Measurements from ENCODE around the gene CERCAM. TPM values are rescaled to one million over a fixed set of nuclear protein-coding genes. Genes with fewer than 3 reads are reported as not detected.

Gene CERCAM, protein sequence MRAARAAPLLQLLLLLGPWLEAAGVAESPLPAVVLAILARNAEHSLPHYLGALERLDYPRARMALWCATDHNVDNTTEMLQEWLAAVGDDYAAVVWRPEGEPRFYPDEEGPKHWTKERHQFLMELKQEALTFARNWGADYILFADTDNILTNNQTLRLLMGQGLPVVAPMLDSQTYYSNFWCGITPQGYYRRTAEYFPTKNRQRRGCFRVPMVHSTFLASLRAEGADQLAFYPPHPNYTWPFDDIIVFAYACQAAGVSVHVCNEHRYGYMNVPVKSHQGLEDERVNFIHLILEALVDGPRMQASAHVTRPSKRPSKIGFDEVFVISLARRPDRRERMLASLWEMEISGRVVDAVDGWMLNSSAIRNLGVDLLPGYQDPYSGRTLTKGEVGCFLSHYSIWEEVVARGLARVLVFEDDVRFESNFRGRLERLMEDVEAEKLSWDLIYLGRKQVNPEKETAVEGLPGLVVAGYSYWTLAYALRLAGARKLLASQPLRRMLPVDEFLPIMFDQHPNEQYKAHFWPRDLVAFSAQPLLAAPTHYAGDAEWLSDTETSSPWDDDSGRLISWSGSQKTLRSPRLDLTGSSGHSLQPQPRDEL
- total RNA-seq (10 to 100 TPM; 27.5 to 32.5 TPM), polyA plus RNA-seq (ENCODE audit: insufficient read length in 2 of 2) (10 to 100 TPM; 48.6 to 74.1 TPM)
- long read RNA-seq, donor 1, transcript CERCAM-201 (13 exons, 2,685 nt) = major isoform, 10 of 10 reads
- long read RNA-seq, donor 1, partial matches to known transcripts = 0 of 10 reads
- long read RNA-seq, donor 1, other reads (novel, unspliced or antisense) = 0 of 10 reads
- long read RNA-seq, donor 2, partial matches to known transcripts = 6 of 9 reads
- long read RNA-seq, donor 2, other reads (novel, unspliced or antisense) = 0 of 9 reads
- long read RNA-seq, donor 3, partial matches to known transcripts = 5 of 8 reads
- long read RNA-seq, donor 3, other reads (novel, unspliced or antisense) = 0 of 8 reads
- long read RNA-seq, donor 4, transcript CERCAM-201 (13 exons, 2,685 nt) = major isoform, 14 of 30 reads
- long read RNA-seq, donor 4, partial matches to known transcripts = 16 of 30 reads
- long read RNA-seq, donor 4, other reads (novel, unspliced or antisense) = 0 of 30 reads

DNA sequence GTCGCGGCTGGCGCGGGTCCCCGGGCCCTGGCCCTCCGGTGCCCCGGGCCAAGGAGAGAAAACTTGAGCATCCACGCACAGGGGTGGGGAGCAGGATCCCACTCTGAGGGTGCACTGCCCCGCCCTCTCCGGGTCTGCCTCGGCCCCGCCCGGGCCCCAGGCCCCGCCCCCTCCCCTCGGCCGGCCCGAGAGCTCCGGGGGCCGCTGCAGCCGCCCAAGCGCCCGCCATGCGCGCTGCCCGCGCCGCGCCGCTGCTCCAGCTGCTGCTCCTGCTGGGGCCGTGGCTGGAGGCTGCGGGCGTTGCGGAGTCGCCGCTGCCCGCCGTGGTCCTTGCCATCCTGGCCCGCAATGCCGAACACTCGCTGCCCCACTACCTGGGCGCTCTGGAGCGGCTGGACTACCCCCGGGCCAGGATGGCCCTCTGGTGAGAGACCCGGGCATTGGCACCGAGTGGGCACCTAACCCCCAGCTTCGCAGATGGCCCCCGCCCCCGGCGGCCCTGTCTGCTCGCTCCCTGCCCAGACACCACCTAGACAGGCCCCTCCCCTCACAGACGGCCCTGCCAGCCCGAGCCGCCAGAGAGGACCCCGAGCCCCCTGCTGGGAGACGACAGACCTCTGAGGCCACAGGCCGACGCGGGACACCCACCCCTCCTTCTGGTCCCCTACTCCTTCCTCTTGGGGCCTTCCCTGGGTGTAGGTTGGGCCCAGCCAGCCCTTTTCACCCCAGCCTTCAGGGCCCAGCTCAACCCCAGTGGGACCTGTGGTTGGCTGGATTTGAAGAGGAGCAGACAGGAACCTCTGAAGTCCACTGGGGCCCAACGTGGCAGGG lies at the start of gene CERCAM:
Gene CERCAM (plus strand): TSS at position 207 of the 831 bp plus-strand sequence. CDS start 21 bp downstream, at position 228.
- Histone ChIP-seq H3K36me3 (ENCODE audit: control insufficient read depth, insufficient read depth, low read length) (peaks cover 20% of the 10 kb centered on the region), H3K27me3 (ENCODE audit: control insufficient read depth, insufficient read depth, low read length) (peaks cover 3% of the 10 kb centered on the region), H3K4me1 (ENCODE audit: control insufficient read depth, insufficient read depth, low read length) (peaks cover 26% of the 10 kb centered on the region), H3K27ac (ENCODE audit: low read depth, low read length) (peak within 1 kb of the TSS; percentile 47), H3K9me3 (ENCODE audit: control insufficient read depth, insufficient read depth, low read length) (no peaks in the 10 kb centered on the region), H3K4me3 (ENCODE audit: low read depth, low read length) (peak within 1 kb of the TSS; percentile 74)
- DNase-seq (ENCODE audit: low read depth in 4 of 6, low spot score in 6 of 6) = peak in 2 of 6 donors; percentile 83 to 84
- under 1% methylated on average over 59 of the region's 59 CpGs for WGBS (ENCODE audit: insufficient coverage)

DNA sequence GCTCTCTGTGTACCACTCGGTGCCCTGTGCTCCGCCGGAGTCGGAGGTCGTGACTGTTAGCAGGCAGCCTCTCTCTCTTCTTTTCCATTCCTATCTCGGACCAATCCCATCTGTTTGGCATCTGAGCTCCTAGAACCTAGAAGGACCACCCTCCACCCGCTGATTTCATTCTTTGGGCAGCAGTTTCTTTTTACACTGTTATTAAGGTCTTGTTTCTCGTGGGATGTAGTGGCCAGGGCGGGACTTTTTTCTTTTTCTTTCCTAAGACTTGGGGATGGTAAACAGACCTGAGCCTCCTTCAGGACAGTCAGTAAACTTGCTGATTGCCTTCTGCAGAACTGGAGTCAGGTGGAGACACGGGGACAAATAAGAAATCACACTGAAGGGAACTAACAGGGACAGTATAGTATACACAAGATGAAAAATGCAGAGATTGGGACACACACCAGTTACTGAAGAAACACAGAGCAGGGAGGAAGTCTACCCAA lies 49.0 kb upstream of the CERCAM start:
- no peak for DNase-seq (ENCODE audit: low read depth in 4 of 6, low spot score in 6 of 6)
- Histone ChIP-seq H3K27ac (ENCODE audit: low read depth, low read length) (peak overlapping the region; percentile 96), H3K4me1 (ENCODE audit: control insufficient read depth, insufficient read depth, low read length) (peaks cover 35% of the 10 kb centered on the region), H3K36me3 (ENCODE audit: control insufficient read depth, insufficient read depth, low read length) (peaks cover 19% of the 10 kb centered on the region), H3K4me3 (ENCODE audit: low read depth, low read length) (peak overlapping the region; percentile 98), H3K9me3 (ENCODE audit: control insufficient read depth, insufficient read depth, low read length) (no peaks in the 10 kb centered on the region), H3K27me3 (ENCODE audit: control insufficient read depth, insufficient read depth, low read length) (no peaks in the 10 kb centered on the region)
- WGBS (ENCODE audit: insufficient coverage) = 0% methylated on average over 8 of the region's 10 CpGs

DNA sequence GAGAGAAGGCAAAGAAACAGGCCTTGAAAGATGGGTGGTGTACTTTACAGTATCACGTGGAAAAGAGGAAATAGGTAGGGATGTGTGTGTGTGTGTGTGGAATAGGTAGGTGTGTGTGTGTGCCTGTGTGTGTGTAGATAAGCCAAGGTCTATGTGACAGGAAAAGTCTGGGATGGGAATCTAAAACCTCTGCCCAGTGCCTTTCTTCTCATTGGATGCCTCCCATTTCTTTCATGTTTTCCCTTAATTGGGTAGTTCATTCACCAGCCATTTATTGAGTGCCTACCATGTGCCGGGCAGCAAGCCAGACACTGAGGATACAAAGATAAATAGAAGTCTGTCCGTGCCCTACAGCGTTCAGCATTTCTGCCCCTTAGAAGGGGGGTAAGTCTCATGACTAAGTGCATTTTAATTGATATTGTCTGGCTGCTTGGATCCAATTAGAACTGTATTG lies 48.4 kb upstream of the CERCAM start:
- no peaks in the 10 kb centered on the region for H3K27me3 ChIP-seq (ENCODE audit: control insufficient read depth, insufficient read depth, low read length)
- WGBS (ENCODE audit: insufficient coverage) = 57% methylated on average over 4 of the region's 4 CpGs
- H3K9me3 ChIP-seq (ENCODE audit: control insufficient read depth, insufficient read depth, low read length) = no peaks in the 10 kb centered on the region
- peaks cover 35% of the 10 kb centered on the region for H3K4me1 ChIP-seq (ENCODE audit: control insufficient read depth, insufficient read depth, low read length)
- peak overlapping the region; percentile 96 for H3K27ac ChIP-seq (ENCODE audit: low read depth, low read length)
- peak in 1 of 6 donors; percentile 53 for DNase-seq (ENCODE audit: low read depth in 4 of 6, low spot score in 6 of 6)
- peaks cover 21% of the 10 kb centered on the region for H3K36me3 ChIP-seq (ENCODE audit: control insufficient read depth, insufficient read depth, low read length)
- H3K4me3 ChIP-seq (ENCODE audit: low read depth, low read length) = peak overlapping the region; percentile 98

DNA sequence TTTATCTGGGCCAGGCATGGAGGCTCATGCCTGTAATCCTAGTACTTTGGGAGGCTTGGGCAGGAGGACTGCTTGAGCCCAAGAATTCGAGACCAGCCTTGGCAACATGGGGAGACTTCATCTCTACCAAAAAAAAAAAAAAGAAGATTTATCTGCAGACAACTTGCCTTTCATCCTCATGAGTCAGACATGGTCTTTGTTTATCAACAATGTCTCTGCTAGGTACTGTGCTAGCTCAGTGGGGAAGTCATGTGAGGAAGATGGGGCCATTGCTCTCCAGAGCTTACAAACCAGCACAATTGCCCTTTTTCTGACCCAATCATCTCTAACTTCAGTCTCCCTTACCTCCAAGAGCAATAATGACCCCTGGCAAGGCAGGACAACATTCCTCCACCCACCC lies 47.9 kb upstream of the CERCAM start:
- peaks cover 22% of the 10 kb centered on the region for H3K36me3 ChIP-seq (ENCODE audit: control insufficient read depth, insufficient read depth, low read length)
- no peak overlapping the region for H3K27ac ChIP-seq (ENCODE audit: low read depth, low read length)
- H3K27me3 ChIP-seq (ENCODE audit: control insufficient read depth, insufficient read depth, low read length) = no peaks in the 10 kb centered on the region
- H3K9me3 ChIP-seq (ENCODE audit: control insufficient read depth, insufficient read depth, low read length) = no peaks in the 10 kb centered on the region
- H3K4me1 ChIP-seq (ENCODE audit: control insufficient read depth, insufficient read depth, low read length) = peaks cover 35% of the 10 kb centered on the region
- H3K4me3 ChIP-seq (ENCODE audit: low read depth, low read length) = no peak overlapping the region
- DNase-seq (ENCODE audit: low read depth in 4 of 6, low spot score in 6 of 6) = no peak
- no CpG with 5 or more reads among the region's 1 CpG for WGBS (ENCODE audit: insufficient coverage)

DNA sequence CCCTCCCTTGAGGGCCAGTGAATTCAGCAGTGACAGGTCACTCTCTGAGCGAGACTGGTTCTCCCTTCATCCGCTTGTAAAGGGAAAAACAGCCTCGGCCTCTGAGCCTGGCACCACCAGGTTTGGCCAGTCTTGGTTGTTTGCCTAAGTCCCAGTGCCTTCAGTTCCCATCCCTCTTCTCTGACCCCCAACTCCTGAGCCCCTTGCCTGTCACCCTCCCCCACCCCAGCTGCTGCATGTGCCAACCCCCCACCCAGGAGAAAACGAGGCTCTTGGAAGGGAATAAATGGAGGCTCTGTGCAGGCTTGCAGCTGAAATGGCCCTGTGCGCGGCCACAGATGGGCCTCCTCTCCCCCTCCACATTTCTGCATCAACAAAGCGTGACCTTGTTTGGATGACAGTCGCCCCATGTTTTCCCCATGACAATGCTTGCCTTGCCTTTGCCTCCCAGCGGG lies 46.4 kb upstream of the CERCAM start:
- WGBS (ENCODE audit: insufficient coverage) = 73% methylated on average over 7 of the region's 9 CpGs
- no peaks in the 10 kb centered on the region for H3K27me3 ChIP-seq (ENCODE audit: control insufficient read depth, insufficient read depth, low read length)
- H3K36me3 ChIP-seq (ENCODE audit: control insufficient read depth, insufficient read depth, low read length) = peaks cover 36% of the 10 kb centered on the region
- H3K27ac ChIP-seq (ENCODE audit: low read depth, low read length) = peak overlapping the region; percentile 57
- H3K9me3 ChIP-seq (ENCODE audit: control insufficient read depth, insufficient read depth, low read length) = no peaks in the 10 kb centered on the region
- H3K4me3 ChIP-seq (ENCODE audit: low read depth, low read length) = no peak overlapping the region
- peaks cover 35% of the 10 kb centered on the region for H3K4me1 ChIP-seq (ENCODE audit: control insufficient read depth, insufficient read depth, low read length)
- DNase-seq (ENCODE audit: low read depth in 4 of 6, low spot score in 6 of 6) = peak in 2 of 6 donors; percentile 47 to 67

DNA sequence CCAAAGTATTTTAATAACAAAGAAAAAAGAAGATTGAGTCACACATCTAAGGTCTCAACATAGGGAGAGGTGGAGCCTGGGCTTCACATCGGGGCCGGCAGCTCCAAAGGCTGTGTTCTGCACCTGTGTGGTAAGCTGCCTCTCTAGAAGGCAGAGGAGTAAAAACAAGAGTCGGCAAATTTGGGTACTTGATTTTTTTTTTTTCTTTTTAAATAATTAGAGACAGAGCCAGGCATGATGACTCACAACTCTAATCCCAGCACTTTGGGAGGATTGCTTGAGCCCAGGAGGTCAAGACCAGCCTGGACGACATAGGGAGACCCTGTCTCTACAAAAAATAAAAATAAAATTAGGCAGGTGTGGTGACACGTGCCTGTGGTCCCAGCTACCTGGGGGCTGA lies 44.8 kb upstream of the CERCAM start:
- peak overlapping the region; percentile 40 for H3K27ac ChIP-seq (ENCODE audit: low read depth, low read length)
- H3K27me3 ChIP-seq (ENCODE audit: control insufficient read depth, insufficient read depth, low read length) = no peaks in the 10 kb centered on the region
- no peaks in the 10 kb centered on the region for H3K9me3 ChIP-seq (ENCODE audit: control insufficient read depth, insufficient read depth, low read length)
- DNase-seq (ENCODE audit: low read depth in 4 of 6, low spot score in 6 of 6) = no peak
- H3K36me3 ChIP-seq (ENCODE audit: control insufficient read depth, insufficient read depth, low read length) = peaks cover 48% of the 10 kb centered on the region
- WGBS (ENCODE audit: insufficient coverage) = 90% methylated on average over 2 of the region's 5 CpGs
- H3K4me3 ChIP-seq (ENCODE audit: low read depth, low read length) = no peak overlapping the region
- peaks cover 26% of the 10 kb centered on the region for H3K4me1 ChIP-seq (ENCODE audit: control insufficient read depth, insufficient read depth, low read length)

DNA sequence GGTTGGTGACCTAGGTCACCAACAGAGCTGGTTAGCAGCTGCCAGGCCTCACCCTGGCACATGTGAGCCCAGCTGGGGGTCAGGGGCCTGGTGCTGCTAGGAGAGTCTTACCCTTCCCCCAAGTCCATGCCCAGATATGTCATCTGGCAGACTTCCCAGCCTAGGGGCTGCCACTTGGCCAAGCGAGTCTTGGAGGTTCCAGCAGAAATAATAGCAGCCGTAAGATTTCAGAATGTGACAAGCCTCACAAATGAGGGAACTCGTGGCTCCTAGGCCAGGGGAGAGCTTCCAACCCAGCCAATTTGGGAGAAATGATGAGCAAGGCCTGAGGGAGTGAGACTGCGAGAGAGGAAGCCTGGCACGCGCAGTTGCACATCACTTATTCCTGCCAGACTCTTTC lies 38.4 kb upstream of the CERCAM start:
- peaks cover 51% of the 10 kb centered on the region for H3K36me3 ChIP-seq (ENCODE audit: control insufficient read depth, insufficient read depth, low read length)
- 17% methylated on average over 3 of the region's 6 CpGs for WGBS (ENCODE audit: insufficient coverage)
- H3K27ac ChIP-seq (ENCODE audit: low read depth, low read length) = peak overlapping the region; percentile 81
- no peak overlapping the region for H3K4me3 ChIP-seq (ENCODE audit: low read depth, low read length)
- H3K9me3 ChIP-seq (ENCODE audit: control insufficient read depth, insufficient read depth, low read length) = no peaks in the 10 kb centered on the region
- H3K27me3 ChIP-seq (ENCODE audit: control insufficient read depth, insufficient read depth, low read length) = no peaks in the 10 kb centered on the region
- peak in 2 of 6 donors; percentile 81 to 86 for DNase-seq (ENCODE audit: low read depth in 4 of 6, low spot score in 6 of 6)
- peaks cover 61% of the 10 kb centered on the region for H3K4me1 ChIP-seq (ENCODE audit: control insufficient read depth, insufficient read depth, low read length)

DNA sequence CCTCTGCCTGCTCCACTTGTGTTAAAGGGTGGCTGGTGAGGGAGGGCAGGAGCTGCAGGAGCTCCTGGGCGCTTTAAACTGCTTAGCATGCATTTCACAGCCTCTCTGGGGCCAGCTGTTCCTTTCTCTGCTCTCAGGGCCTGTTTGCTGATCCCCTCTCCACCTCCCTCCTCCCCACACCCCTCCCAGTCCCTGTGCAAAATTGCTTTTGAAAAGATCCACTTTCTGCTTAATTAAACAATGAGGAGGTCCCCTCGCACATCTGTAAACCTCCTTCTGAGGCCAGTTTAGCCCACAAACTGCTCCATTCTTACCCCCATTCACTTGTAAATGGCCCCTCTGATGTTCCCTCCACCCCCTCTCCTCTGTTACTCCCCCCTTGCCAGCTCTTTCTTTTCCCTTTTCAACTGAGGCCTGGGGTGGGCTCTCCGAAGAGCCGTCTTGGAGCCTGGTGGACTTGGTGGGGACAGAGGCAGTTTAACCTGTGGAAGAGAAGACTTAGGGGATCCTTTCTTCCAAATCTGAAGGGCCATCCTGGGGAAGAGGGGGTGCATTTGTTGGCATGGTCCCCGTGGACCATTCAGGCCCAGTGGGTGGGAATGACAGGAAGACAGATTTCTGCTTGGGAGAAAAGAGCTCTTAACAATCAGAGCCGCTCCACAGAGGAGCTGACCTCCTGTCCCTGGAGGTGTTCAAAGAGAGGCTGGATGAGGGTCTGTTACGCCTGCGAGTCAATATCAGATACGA lies 37.5 kb upstream of the CERCAM start:
- WGBS (ENCODE audit: insufficient coverage) = 17% methylated on average over 8 of the region's 9 CpGs
- Histone ChIP-seq H3K27me3 (ENCODE audit: control insufficient read depth, insufficient read depth, low read length) (no peaks in the 10 kb centered on the region), H3K36me3 (ENCODE audit: control insufficient read depth, insufficient read depth, low read length) (peaks cover 53% of the 10 kb centered on the region), H3K4me3 (ENCODE audit: low read depth, low read length) (no peak overlapping the region), H3K27ac (ENCODE audit: low read depth, low read length) (peak overlapping the region; percentile 87), H3K9me3 (ENCODE audit: control insufficient read depth, insufficient read depth, low read length) (no peaks in the 10 kb centered on the region), H3K4me1 (ENCODE audit: control insufficient read depth, insufficient read depth, low read length) (peaks cover 68% of the 10 kb centered on the region)
- peak in 2 of 6 donors; percentile 86 to 90 for DNase-seq (ENCODE audit: low read depth in 4 of 6, low spot score in 6 of 6)

Measured in spinal cord (tissue), 10 donors.